HepG2 (cell line): ENCODE data around the gene S100A5. TPM values are rescaled to one million over a fixed set of nuclear protein-coding genes. Genes with fewer than 3 reads are reported as not detected.

Experiments
- CBX5 ChIP-seq: sonication (generic); formaldehyde crosslinking; IDR thresholded peaks from 2 replicates; pipeline ENCODE4 v1.4.0; 2020; ENCODE audit warnings: missing genetic modification reagents, borderline replicate concordance
- NCOR1 ChIP-seq: fragments of 200-600 bp; sonication (generic); IDR thresholded peaks from 2 replicates; pipeline ENCODE4 v1.7.0; 2017; ENCODE audit warnings: antibody characterized with exemption, low read length, borderline replicate concordance
- NONO ChIP-seq, 2 experiments: fragments of 450-650 bp in 1 of 2; sonication (generic) in 1 of 2; formaldehyde crosslinking in 1 of 2; IDR thresholded peaks in 1 of 2; conservative IDR thresholded peaks in 1 of 2; 2 replicates each; pipeline versions ENCODE4 v1.6.1 to v1.8.0; 2017 to 2022; ENCODE audit warnings: mild to moderate bottlenecking in 1 of 2, missing genetic modification reagents in 1 of 2, moderate library complexity in 1 of 2
- PAX8 ChIP-seq: sonication (generic); formaldehyde crosslinking; IDR thresholded peaks from 2 replicates; pipeline ENCODE4 v1.8.0; 2022; ENCODE audit warnings: mild to moderate bottlenecking, missing genetic modification reagents, borderline replicate concordance
- SRSF4 ChIP-seq: fragments of 200-400 bp; formaldehyde crosslinking; IDR thresholded peaks from one replicate; pipeline ENCODE4 v1.6.1; 2018; ENCODE audit warnings: mild to moderate bottlenecking, low read depth, low read length, moderate library complexity; ENCODE audit not compliant: poor library complexity, severe bottlenecking
- TRAFD1 ChIP-seq: sonication (generic); formaldehyde crosslinking; IDR thresholded peaks from 2 replicates; pipeline ENCODE4 v1.5.1; 2020; ENCODE audit warnings: missing genetic modification reagents, mild to moderate bottlenecking, borderline replicate concordance
- ZNF383 ChIP-seq: sonication (generic); formaldehyde crosslinking; IDR thresholded peaks from 2 replicates; pipeline ENCODE4 v1.4.0; 2020; ENCODE audit warnings: missing genetic modification reagents, mild to moderate bottlenecking, borderline replicate concordance
- ZNF512 ChIP-seq: sonication (generic); formaldehyde crosslinking; IDR thresholded peaks from 2 replicates; pipeline ENCODE4 v1.4.0; 2020; ENCODE audit warnings: mild to moderate bottlenecking, missing genetic modification reagents
- ZNF563 ChIP-seq: sonication (generic); formaldehyde crosslinking; IDR thresholded peaks from 2 replicates; pipeline ENCODE4 v1.8.0; 2022; ENCODE audit warnings: mild to moderate bottlenecking, moderate library complexity, missing genetic modification reagents
- polyA plus RNA-seq, 8 experiments: library from polyadenylated mRNA; depleted of rRNA in 3 of 8; stranded (reverse) in 7 of 8; unstranded in 1 of 8; fragments of >200 nt; fragmentation: Illumina TruSeq in 4 of 8; extraction: Trizol in 4 of 8; gene quantifications; 2 replicates each; pipeline versions ENCODE4 v1.2.1 to v1.2.3, GENCODE V29; 2011 to 2016; ENCODE audit warnings: low read depth in 4 of 8, missing spikeins in 1 of 8, mixed read lengths in 1 of 8; ENCODE audit not compliant: insufficient read depth in 1 of 8
- total RNA-seq, 5 experiments: library from RNA; depleted of rRNA; stranded (reverse); fragments of >200 nt; fragmentation: Illumina TruSeq; extraction: Trizol; gene quantifications; 2 replicates each; pipeline ENCODE4 v1.2.3, GENCODE V29; 2016; ENCODE audit warnings: low read depth in 1 of 5
- TF ChIP-seq, protein P1 (sequence below): sonication (generic); formaldehyde crosslinking; IDR thresholded peaks from 2 replicates; pipeline ENCODE4 v1.9.0; 2021; ENCODE audit warnings: mild to moderate bottlenecking, missing genetic modification reagents
- TF ChIP-seq, protein P2 (sequence below): sonication (generic); formaldehyde crosslinking; IDR thresholded peaks from 2 replicates; pipeline ENCODE4 v1.4.0; 2020; ENCODE audit warnings: low read depth, missing genetic modification reagents
- TF ChIP-seq, protein P3 (sequence below): sonication (generic); formaldehyde crosslinking; IDR thresholded peaks from 2 replicates; pipeline ENCODE4 v1.4.0; 2020; ENCODE audit warnings: mild to moderate bottlenecking, missing genetic modification reagents

Gene S100A5
- total and polyA plus RNA-seq, 2 of the 13 experiments (the other 11 are each of a cell fraction or from before 2014, with no cell fraction given) = not detected

- no peak for TF ChIP-seq ZNF383 (CRISPR knock-in tag)
- TF ChIP-seq, protein P1, sequence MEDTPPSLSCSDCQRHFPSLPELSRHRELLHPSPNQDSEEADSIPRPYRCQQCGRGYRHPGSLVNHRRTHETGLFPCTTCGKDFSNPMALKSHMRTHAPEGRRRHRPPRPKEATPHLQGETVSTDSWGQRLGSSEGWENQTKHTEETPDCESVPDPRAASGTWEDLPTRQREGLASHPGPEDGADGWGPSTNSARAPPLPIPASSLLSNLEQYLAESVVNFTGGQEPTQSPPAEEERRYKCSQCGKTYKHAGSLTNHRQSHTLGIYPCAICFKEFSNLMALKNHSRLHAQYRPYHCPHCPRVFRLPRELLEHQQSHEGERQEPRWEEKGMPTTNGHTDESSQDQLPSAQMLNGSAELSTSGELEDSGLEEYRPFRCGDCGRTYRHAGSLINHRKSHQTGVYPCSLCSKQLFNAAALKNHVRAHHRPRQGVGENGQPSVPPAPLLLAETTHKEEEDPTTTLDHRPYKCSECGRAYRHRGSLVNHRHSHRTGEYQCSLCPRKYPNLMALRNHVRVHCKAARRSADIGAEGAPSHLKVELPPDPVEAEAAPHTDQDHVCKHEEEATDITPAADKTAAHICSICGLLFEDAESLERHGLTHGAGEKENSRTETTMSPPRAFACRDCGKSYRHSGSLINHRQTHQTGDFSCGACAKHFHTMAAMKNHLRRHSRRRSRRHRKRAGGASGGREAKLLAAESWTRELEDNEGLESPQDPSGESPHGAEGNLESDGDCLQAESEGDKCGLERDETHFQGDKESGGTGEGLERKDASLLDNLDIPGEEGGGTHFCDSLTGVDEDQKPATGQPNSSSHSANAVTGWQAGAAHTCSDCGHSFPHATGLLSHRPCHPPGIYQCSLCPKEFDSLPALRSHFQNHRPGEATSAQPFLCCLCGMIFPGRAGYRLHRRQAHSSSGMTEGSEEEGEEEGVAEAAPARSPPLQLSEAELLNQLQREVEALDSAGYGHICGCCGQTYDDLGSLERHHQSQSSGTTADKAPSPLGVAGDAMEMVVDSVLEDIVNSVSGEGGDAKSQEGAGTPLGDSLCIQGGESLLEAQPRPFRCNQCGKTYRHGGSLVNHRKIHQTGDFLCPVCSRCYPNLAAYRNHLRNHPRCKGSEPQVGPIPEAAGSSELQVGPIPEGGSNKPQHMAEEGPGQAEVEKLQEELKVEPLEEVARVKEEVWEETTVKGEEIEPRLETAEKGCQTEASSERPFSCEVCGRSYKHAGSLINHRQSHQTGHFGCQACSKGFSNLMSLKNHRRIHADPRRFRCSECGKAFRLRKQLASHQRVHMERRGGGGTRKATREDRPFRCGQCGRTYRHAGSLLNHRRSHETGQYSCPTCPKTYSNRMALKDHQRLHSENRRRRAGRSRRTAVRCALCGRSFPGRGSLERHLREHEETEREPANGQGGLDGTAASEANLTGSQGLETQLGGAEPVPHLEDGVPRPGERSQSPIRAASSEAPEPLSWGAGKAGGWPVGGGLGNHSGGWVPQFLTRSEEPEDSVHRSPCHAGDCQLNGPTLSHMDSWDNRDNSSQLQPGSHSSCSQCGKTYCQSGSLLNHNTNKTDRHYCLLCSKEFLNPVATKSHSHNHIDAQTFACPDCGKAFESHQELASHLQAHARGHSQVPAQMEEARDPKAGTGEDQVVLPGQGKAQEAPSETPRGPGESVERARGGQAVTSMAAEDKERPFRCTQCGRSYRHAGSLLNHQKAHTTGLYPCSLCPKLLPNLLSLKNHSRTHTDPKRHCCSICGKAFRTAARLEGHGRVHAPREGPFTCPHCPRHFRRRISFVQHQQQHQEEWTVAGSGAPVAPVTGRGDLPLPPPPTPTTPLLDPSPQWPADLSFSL = no peak
- no peak for TF ChIP-seq NONO (IDR thresholded peaks at IDR 0.05)
- TF ChIP-seq NONO (CRISPR knock-in tag; conservative IDR thresholded peaks at IDR 0.05) = peak; percentile 35
- TF ChIP-seq, protein P2, sequence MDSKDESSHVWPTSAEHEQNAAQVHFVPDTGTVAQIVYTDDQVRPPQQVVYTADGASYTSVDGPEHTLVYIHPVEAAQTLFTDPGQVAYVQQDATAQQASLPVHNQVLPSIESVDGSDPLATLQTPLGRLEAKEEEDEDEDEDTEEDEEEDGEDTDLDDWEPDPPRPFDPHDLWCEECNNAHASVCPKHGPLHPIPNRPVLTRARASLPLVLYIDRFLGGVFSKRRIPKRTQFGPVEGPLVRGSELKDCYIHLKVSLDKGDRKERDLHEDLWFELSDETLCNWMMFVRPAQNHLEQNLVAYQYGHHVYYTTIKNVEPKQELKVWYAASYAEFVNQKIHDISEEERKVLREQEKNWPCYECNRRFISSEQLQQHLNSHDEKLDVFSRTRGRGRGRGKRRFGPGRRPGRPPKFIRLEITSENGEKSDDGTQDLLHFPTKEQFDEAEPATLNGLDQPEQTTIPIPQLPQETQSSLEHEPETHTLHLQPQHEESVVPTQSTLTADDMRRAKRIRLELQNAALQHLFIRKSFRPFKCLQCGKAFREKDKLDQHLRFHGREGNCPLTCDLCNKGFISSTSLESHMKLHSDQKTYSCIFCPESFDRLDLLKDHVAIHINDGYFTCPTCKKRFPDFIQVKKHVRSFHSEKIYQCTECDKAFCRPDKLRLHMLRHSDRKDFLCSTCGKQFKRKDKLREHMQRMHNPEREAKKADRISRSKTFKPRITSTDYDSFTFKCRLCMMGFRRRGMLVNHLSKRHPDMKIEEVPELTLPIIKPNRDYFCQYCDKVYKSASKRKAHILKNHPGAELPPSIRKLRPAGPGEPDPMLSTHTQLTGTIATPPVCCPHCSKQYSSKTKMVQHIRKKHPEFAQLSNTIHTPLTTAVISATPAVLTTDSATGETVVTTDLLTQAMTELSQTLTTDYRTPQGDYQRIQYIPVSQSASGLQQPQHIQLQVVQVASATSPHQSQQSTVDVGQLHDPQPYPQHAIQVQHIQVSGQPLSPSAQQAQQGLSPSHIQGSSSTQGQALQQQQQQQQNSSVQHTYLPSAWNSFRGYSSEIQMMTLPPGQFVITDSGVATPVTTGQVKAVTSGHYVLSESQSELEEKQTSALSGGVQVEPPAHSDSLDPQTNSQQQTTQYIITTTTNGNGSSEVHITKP (CRISPR knock-in tag) = no peak
- TF ChIP-seq PAX8 (CRISPR knock-in tag) = no peak
- TF ChIP-seq TRAFD1 (CRISPR knock-in tag) = no peak
- TF ChIP-seq ZNF563 (CRISPR knock-in tag) = 0 out of 2 replicates have a peak, but pooled peaks have one; percentile 46
- no peak for TF ChIP-seq ZNF512 (CRISPR knock-in tag)
- no peak for TF ChIP-seq SRSF4
- TF ChIP-seq NCOR1 = 0 out of 2 replicates have a peak, but pooled peaks have one; percentile 45
- TF ChIP-seq, protein P3, sequence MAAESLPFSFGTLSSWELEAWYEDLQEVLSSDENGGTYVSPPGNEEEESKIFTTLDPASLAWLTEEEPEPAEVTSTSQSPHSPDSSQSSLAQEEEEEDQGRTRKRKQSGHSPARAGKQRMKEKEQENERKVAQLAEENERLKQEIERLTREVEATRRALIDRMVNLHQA = no peak
- no peak for TF ChIP-seq CBX5 (CRISPR knock-in tag)
Observed at GRCh38 chr1:153532769-153533599, 7.8 kb downstream of the S100A5 start (continued).
